Activated naive CD4-positive, alpha-beta T cell treated with Interleukin-2 at 50 U/mL for 16 hours (primary cell): ENCODE results near the gene PTPRR.

Experiments
- DNase-seq: peaks from one replicate; pipeline ENCODE4 v3.0.0-alpha.2; 2020

The PTPRR gene

DNA sequence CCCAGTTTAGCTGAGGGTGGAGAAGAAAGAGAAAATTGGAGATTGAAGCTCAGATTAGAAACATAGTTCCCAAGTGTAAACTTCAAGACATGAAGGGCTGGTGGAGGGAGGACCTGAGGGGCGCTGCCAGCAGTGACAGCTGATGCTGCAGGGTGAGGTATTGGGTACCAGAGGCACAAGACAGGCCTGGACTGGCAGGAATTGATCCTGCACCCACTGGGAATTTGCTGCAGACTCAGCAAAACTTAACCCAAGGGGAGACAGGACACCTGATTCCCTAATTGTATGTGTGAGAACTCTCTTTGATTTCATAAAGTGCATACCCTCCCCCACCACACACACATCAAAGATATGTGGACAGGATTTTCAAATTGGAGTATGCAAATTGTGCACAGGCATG lies 11.6 kb downstream of the PTPRR start:
- DNase-seq: no peak

DNA sequence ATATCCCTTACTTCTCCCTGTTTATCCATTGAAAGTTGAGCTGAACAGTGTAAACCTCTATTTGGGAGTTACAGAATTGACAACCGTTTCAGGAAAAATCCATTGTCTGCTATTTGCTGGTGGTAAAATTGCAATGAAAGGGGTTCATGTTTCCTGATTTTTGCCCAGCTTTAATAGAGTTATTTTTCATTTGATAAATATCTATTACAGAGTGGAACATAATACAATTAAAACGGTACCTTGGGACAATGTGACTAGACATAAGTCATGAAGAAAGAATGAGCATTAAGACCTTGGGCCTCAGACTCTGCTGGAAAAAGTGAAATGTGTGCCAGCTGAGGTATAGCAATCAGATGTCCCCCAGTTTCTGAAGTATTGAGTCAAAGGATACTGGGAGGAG lies 13.1 kb downstream of the PTPRR start:
- no peak for DNase-seq

- DNase-seq: no peak
These were observed 24.6 kb downstream of the PTPRR start for GRCh38 chr12:70895956-70896355.

GRCh38 chr12:70892593-70892992 lies 27.9 kb downstream of the PTPRR start:
- DNase-seq: no peak

DNA sequence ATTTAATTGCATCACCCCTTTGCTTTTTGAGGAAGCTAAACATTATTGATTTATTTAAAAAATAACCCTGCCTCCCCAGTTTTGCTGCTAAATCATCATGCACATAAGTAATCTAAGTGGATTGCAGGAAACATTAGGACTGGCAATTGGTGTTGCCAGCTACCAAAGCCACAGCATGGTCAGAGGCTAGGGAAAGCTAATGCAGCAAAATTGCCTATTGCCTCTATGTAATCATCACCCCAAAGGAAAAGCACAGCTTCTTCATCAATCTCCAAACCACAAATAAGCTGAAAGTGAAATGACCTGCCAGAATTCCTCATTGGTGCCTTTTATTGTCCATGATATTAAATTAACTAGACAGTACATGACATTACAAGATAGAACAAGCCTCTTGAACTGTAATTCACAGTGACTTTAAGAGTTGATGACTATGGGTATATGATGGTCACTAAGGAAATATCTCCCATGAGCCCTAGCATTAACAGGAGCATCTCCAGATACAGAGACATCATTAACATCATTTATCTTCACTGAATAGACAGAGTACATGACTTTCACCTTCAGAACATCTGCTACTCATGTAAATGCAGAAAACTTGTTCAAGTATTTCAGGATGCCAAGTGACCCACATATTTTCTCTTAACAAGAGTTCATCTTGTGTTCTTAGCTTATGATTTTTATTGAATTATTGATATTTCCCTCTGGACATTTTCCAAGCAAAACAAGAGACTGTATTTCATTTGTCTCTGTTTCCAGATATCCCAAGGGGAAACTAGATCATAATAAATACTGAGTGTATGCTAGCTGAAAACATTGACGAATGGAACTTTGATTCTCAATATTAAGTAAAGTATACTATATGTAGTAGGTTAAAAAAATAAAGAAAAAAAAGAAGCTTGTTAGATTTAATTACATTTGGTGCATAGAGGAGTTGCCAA lies 29.4 kb downstream of the PTPRR start:
- no peak for DNase-seq

DNA sequence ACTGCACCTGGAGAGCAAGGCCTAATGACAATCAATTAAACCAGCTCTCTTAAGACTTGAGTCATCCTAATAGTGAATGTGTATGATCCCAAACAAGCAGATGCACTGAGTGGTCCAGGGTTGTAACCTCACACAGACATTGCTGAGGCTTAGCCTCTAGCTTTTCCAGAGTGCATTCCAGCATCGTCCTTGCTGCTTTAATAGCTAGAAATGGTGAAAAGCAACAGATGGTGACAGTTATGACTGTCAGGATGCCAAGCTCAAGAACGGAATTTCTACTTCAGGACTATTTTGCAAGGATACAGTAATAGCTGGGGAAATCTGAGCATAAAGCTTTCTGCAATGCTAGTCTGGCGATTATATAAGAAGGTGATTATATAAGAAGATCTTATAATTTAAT lies 34.6 kb downstream of the PTPRR start:
- no peak for DNase-seq

GRCh38 chr12:70883855-70884254 lies 36.7 kb downstream of the PTPRR start:
- no peak for DNase-seq

DNA sequence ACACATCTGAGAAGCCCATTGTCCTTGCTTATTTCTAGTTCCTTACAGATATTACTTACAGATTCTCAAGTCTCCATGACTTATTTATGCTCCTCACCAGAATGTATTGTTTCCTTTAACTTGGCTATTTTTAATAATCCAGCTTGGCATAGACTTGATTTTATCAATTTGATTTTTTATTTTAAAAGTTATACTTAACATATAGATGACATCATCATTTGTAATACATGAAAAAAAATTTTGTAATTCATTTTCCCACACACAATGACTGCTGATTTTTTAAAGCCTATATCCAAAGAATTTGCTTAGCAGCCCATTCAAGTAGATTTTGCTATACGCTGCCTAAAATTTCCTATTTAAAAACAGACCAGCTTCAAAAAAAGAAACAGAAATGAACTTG lies 39.8 kb downstream of the PTPRR start:
- no peak for DNase-seq

DNA sequence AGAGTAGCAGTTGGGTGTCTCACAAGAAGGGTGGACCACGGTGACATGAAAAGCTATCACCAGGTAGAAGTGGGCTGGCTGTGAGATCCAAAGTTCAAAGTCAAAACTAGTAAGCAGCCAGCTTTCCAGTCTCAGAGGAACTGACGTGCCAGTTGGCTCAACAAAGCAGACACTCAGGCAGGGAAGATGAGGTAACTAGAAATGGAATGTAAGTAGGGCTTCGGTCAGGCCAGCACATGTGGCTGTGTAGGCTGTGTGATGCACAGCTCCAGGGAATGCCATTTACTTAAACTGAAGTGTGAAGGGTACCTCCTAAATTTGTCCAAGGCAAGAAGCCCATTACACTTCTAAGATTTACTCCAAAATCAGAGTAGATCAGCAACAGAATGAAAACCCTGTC lies 43.6 kb downstream of the PTPRR start:
- DNase-seq: no peak

DNA sequence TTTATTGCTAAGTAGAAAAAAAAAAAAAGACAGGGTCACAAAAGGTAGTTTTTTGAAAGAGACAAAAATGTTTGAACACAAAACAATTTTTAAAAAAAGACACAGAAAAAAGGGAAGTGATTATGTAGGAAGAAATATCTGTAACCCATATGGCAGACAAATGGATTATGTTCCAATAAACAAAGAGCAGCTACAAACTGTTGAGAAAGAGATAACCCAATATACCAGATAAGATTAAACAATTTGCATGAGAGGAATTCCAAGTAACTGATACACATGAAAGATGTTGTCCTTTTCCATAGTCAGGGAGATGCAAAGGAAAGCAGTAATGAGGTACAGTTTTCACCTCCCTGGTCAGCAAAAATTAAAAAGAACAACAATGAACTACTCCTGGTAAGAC lies 44.9 kb downstream of the PTPRR start:
- no peak for DNase-seq

DNA sequence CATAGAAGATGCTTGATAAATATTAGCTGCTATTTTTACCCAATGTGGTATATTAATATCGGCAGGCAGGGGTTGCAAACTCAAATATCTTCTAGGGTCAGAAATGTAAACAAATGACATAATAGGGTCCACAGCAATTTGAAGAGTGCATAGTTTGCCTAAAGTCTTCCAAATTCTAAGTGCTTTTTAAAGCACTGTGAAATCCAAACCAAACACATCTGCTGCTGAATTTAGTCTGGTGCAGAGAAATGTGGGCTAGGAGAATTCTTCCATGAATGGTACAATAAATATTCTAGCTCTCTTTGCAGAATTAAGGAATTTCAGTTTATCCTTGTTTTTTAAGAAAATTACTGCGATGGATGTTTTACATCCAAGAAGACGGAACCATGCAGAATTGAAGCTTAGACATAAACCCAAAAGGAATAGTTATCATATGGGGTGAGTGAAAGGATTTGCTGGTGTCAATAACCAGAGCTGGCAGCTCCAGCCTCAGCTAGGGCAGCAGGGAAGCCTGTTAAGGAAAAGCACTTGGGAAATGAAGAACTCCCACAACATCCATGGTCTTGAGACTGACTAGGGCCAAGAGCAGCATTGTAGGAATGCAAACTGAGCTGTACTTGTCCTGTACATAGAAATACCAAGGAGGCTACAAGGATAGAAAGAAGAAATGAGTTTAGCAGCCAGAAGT lies 65.5 kb downstream of the PTPRR start:
- no peak for DNase-seq

DNA sequence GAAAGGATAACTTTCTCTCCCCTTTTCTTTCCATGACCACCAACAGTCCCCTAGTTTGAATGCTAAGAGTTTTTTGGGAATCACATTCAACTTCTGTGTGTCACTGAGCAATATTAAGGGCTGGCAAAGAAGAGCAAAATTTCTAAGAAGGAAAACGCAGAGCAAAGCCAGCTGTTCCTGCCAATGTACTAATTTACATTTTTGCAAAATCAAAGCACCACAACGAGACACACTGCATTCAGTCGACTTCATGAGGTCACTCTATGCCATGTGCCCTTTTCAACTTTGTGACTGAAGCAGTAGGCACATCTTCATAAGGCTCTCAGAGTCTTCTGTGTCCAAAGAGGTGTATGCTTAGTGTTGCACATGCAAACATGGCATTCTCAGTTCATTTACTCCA lies 66.4 kb downstream of the PTPRR start:
- no peak for DNase-seq

- DNase-seq: no peak
These were observed 67.2 kb downstream of the PTPRR start for GRCh38 chr12:70853326-70853725.

GRCh38 chr12:70852416-70853150 lies 68.0 kb downstream of the PTPRR start:
- no peak for DNase-seq

DNA sequence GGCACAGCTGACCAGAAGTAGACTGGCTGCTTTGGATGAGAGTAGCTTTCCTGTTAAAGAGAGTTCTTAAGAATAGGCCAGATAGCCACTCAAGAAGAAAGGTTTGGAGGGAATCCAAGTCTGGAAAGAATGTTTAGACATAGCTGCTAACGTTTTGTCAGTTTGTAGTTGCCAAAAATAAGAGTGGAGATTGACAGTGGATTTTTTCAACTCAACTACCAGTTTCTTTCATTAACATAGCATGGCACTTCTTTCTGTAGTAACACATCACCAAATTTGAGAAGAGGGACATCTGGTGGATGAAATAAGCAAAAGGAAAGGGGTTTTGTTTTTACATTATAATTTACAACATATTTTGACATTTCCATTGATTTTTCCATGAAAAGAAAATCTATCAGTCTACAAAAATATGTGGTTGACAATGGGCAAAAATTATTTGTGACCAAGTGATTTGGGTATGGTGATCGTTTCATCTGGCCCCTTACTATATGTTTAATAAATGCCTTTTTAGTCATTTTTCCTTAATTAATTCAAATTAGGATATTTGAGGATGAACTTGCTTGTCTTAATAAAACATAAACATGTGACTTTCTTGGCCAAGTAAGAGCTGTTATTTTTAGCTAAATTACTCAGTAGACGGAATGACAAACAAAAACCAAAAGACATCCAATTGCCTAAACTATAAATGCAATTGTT lies 71.1 kb downstream of the PTPRR start:
- no peak for DNase-seq

GRCh38 chr12:70847871-70848270 lies 72.7 kb downstream of the PTPRR start:
- no peak for DNase-seq

- no peak for DNase-seq
These were observed 75.3 kb downstream of the PTPRR start for GRCh38 chr12:70845268-70845667.

DNA sequence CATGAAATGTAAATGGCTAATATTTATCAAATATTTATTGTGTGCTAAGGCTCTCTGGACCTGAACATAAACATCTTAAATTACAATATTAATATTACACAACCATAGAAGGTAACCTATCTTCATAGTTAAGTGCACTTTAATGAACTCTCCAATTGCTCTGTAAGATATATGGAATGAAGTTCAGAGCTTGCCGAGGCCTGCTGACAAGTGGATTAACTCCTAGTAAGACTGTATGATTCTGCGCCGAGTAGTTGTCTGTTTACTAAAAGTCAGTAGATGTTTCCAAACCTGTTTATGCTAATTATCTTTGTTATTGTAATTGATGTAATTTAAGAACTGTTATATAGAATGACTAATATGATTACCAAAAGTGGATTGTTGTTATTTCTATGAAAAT lies 77.2 kb downstream of the PTPRR start:
- DNase-seq: no peak

GRCh38 chr12:70842942-70843341 lies 77.6 kb downstream of the PTPRR start:
- no peak for DNase-seq

DNA sequence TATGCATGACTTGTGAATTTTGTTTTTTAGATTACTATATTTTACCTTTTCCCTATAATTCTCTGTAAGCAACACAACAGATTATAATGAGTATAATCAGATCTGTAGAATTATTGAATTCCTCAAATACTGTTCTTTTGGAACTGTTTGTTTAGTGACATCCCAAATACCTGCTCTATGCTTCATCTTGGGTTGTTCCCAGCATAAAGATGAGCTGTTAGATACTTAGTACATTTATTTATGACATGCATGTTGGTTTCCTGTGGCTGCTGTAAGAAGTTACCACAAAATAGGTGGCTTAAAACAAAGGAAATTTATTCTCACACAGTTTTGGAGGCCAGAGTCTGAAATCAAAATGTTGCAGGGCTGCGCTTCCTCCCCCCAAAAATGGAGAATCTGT lies 78.4 kb downstream of the PTPRR start:
- DNase-seq: no peak

- no peak for DNase-seq
These were observed 79.7 kb downstream of the PTPRR start for GRCh38 chr12:70840656-70841350.

GRCh38 chr12:70839544-70839943 lies 81.0 kb downstream of the PTPRR start:
- DNase-seq: no peak
